Measurements from ENCODE around the gene ALG14.

Gene ALG14

GRCh38 chr1:95072117-95072516 lies 634 bp downstream of the ALG14 start:
- H3K4me3 ChIP-seq (ENCODE audit: low read depth, low read length, poor library complexity, severe bottlenecking): peak overlapping the region; percentile 84
- H3K4me2 ChIP-seq (ENCODE audit: low read length): peak overlapping the region; percentile 87
- H3K36me3 ChIP-seq (ENCODE audit: insufficient read depth, low read length): no peaks in the 10 kb centered on the region
- no peaks in the 10 kb centered on the region for H3K27me3 ChIP-seq (ENCODE audit: insufficient read depth, low read length)
- H3K9ac ChIP-seq (ENCODE audit: low read length): peak overlapping the region; percentile 83
- no peaks in the 10 kb centered on the region for H3F3A ChIP-seq (ENCODE audit: insufficient read depth, low read length)
- H3K9me2 ChIP-seq (ENCODE audit: low read depth, low read length): no peaks in the 10 kb centered on the region
- H3K79me2 ChIP-seq (ENCODE audit: insufficient read depth, low read length): no peaks in the 10 kb centered on the region
- TF ChIP-seq CTCF (IDR thresholded peaks at IDR 0.05; ENCODE audit: low read length): no peak
- TF ChIP-seq EZH2 (IDR thresholded peaks at IDR 0.05; ENCODE audit: borderline replicate concordance, low read length): no peak
- H4K20me1 ChIP-seq (ENCODE audit: insufficient read depth, low read length): no peaks in the 10 kb centered on the region
- H3K9me3 ChIP-seq (ENCODE audit: low read length): no peaks in the 10 kb centered on the region
- H2AFZ ChIP-seq (ENCODE audit: low read length): peak overlapping the region; percentile 85; the same call in 1 of the 2 replicates
- H3K27ac ChIP-seq (ENCODE audit: low read depth, low read length, poor library complexity, severe bottlenecking): no peak overlapping the region
- peaks cover 15% of the 10 kb centered on the region for H3K4me1 ChIP-seq (ENCODE audit: insufficient read depth, low read length, severe bottlenecking)

- peak overlapping the region; percentile 84 for H3K4me3 ChIP-seq (ENCODE audit: low read depth, low read length, poor library complexity, severe bottlenecking)
- no peak overlapping the region for H2AFZ ChIP-seq (ENCODE audit: low read length)
- H3K79me2 ChIP-seq (ENCODE audit: insufficient read depth, low read length): no peaks in the 10 kb centered on the region
- H3K9me3 ChIP-seq (ENCODE audit: low read length): no peaks in the 10 kb centered on the region
- no peak overlapping the region for H3K27ac ChIP-seq (ENCODE audit: low read depth, low read length, poor library complexity, severe bottlenecking)
- no peaks in the 10 kb centered on the region for H3K36me3 ChIP-seq (ENCODE audit: insufficient read depth, low read length)
- no peaks in the 10 kb centered on the region for H3F3A ChIP-seq (ENCODE audit: insufficient read depth, low read length)
- H3K9me2 ChIP-seq (ENCODE audit: low read depth, low read length): no peaks in the 10 kb centered on the region
- H3K4me2 ChIP-seq (ENCODE audit: low read length): peak overlapping the region; percentile 87
- H4K20me1 ChIP-seq (ENCODE audit: insufficient read depth, low read length): no peaks in the 10 kb centered on the region
- TF ChIP-seq EZH2 (IDR thresholded peaks at IDR 0.05; ENCODE audit: borderline replicate concordance, low read length): no peak
- TF ChIP-seq CTCF (IDR thresholded peaks at IDR 0.05; ENCODE audit: low read length): no peak
- H3K4me1 ChIP-seq (ENCODE audit: insufficient read depth, low read length, severe bottlenecking): peaks cover 15% of the 10 kb centered on the region
- peak overlapping the region; percentile 83 for H3K9ac ChIP-seq (ENCODE audit: low read length)
- H3K27me3 ChIP-seq (ENCODE audit: insufficient read depth, low read length): no peaks in the 10 kb centered on the region
These were observed 1.2 kb downstream of the ALG14 start for GRCh38 chr1:95071539-95071938.

GRCh38 chr1:95069710-95070093 lies 3.0 kb downstream of the ALG14 start:
- H3K4me2 ChIP-seq (ENCODE audit: low read length): no peak overlapping the region
- H3K4me1 ChIP-seq (ENCODE audit: insufficient read depth, low read length, severe bottlenecking): peaks cover 15% of the 10 kb centered on the region

More at GRCh38 chr1:95069710-95070093, 3.0 kb downstream of the ALG14 start:
- H3F3A ChIP-seq (ENCODE audit: insufficient read depth, low read length): no peaks in the 10 kb centered on the region
- H3K27me3 ChIP-seq (ENCODE audit: insufficient read depth, low read length): no peaks in the 10 kb centered on the region
- no peaks in the 10 kb centered on the region for H3K79me2 ChIP-seq (ENCODE audit: insufficient read depth, low read length)
- H3K9me3 ChIP-seq (ENCODE audit: low read length): no peaks in the 10 kb centered on the region
- no peak overlapping the region for H3K4me3 ChIP-seq (ENCODE audit: low read depth, low read length, poor library complexity, severe bottlenecking)
- TF ChIP-seq EZH2 (IDR thresholded peaks at IDR 0.05; ENCODE audit: borderline replicate concordance, low read length): no peak
- TF ChIP-seq CTCF (IDR thresholded peaks at IDR 0.05; ENCODE audit: low read length): no peak
- H4K20me1 ChIP-seq (ENCODE audit: insufficient read depth, low read length): no peaks in the 10 kb centered on the region
- no peak overlapping the region for H3K9ac ChIP-seq (ENCODE audit: low read length)
- H3K9me2 ChIP-seq (ENCODE audit: low read depth, low read length): no peaks in the 10 kb centered on the region
- no peak overlapping the region for H2AFZ ChIP-seq (ENCODE audit: low read length)
- no peaks in the 10 kb centered on the region for H3K36me3 ChIP-seq (ENCODE audit: insufficient read depth, low read length)
- no peak overlapping the region for H3K27ac ChIP-seq (ENCODE audit: low read depth, low read length, poor library complexity, severe bottlenecking)

All from OCI-LY1 (cell line).